GM18508 (cell line): Measurements from ENCODE around the gene ALDH4A1.

Source experiments
- ATAC-seq: cut with Tn5 transposase; IDR thresholded peaks from one replicate; pipeline ENCODE4 v1.9.1; 2021; ENCODE audit warnings: moderate number of reproducible peaks; ENCODE audit not compliant: insufficient read depth, unreplicated experiment

The ALDH4A1 gene

DNA sequence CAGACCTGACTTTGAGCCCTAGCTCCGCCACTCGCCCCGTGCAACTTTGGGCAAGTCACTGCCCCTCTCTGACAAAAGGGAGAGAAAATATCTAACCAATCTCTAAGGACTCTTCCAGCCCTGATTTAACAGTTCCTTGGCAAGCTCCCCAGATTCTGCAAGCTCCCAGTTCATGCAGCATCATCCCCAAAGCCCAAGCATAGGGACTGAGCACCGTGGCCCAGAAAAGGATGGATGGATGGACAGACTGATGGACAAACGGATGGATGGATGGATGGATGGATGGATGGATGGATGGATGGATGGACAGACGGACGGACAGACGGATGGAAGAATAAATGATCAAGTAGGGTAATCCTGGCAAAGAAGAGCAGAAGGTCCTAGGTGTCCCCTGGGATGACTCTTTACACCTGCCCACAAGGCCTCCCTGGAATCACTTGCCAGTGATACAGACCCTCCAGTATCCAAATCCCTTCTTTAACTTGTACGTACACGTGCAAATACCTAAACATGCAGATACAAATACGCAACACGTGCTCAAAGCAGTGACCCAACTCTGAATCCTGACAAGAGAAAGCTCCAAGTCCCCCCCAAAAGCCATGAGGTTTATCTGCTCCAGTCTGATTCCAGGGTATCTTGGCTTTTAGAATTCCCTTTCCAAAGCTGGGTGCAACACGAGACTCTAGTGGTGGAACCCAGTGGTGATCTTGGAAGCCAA is 38.1 kb upstream of the ALDH4A1 start:
- ATAC-seq: no peak

- ATAC-seq: no peak
Observed at GRCh38 chr1:18939398-18940302, 37.3 kb upstream of the ALDH4A1 start.

GRCh38 chr1:18938707-18939070 is 36.3 kb upstream of the ALDH4A1 start:
- ATAC-seq: no peak

DNA sequence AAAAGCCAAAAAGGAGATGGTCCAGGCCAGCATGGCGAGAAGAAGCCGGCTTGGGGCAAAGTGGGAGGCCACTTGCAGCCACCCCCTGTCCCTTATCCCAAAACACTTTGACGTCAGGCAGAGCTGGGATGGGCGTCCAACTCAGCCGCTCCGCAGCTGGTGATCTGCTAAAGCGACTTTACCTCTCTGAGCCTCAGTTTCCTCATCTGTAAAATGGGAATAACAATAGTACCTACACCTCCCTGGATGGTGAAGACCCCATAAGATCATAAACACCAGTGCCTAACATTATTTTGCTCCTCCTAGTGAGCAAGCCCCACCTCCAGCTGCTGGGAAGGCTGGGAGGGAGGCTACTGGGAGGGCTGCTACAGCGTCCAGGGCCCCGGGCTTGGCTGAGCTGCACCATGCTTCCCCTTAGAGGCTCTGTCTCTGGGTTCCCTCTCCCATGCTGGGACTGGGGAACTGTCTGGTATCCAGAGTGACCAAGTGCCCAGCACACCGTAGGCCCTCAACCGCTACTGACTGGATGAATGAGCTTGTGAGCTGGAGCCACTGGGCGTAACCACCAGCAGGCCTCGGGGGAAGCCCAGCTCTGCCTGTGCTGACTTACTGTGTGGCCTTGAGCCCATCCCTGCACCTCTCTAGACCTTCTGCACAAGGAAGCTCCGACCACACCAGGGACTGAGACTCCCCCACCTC is 35.8 kb upstream of the ALDH4A1 start:
- no peak for ATAC-seq

DNA sequence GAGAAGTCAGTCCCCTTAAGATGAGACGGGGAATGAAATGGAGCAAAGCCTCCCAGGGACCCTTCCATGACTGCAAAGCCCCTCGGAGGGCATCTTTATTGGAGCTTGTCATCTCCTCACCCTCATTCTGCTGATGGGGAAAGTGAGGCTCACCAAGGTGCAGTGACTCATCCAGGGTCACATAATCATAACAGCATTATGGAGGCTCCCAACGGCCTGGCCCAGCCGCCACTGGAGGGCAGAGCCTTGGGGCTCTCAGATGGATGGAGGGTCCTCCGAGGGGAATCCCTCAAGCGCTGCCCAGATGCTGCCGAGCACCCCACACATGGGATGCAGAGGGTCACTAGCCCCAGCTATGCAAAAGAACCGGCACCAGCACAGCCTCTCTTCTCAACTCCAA is 35.2 kb upstream of the ALDH4A1 start:
- no peak for ATAC-seq

GRCh38 chr1:18936814-18937481 is 34.6 kb upstream of the ALDH4A1 start:
- no peak for ATAC-seq

DNA sequence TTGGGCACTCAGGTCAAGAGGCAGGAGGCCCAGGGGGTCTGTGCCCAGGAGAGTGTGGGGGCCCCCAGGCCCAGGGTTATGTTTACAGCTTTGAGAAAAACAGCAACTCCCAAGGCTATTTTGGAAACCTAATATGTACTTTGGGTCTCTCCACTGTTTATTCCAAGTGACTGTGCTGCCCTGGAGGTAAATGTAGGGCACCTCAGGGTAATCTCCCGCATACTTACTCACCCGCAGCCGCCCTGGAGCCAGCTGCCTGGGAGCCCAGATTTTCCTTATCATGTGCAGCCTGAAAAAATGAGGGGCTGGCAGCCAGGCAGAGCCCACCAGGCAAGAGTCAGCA is 34.1 kb upstream of the ALDH4A1 start:
- no peak for ATAC-seq

DNA sequence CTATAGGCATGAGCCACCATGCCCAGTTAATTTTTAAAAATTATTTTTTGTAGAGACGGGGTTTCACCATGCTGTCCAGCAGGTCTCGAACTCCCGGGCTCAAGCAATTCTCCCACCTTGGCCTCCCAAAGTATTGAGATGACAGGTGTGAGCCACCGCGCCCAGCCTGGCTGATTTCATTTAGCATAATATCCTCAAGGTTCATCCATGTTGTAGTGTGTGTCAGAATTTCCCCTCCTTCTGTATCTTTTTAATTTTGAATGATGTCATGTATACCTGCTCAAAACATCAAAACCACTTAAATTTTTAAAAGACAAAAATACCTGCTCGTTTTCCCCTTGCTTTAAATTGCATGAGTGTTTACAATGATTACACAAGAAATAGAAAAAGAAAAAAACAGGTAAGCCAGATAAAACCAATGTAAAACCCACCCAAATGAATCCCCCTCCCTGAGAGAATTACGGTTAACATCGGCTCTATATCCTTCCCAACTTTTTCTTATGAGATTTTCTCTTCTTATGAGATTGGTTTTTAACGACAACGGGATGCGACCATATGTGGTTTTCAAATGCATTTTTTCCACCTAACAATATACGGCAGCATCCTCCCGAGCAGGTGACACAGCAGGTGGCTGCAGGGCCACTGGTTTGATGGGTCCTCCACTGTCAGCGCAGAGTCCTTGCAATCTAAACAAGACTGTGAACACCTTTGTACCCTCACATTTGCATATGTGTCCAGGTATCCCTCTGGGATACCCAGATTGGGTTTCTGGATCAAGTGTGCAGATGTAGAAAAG is 32.0 kb upstream of the ALDH4A1 start:
- no peak for ATAC-seq

DNA sequence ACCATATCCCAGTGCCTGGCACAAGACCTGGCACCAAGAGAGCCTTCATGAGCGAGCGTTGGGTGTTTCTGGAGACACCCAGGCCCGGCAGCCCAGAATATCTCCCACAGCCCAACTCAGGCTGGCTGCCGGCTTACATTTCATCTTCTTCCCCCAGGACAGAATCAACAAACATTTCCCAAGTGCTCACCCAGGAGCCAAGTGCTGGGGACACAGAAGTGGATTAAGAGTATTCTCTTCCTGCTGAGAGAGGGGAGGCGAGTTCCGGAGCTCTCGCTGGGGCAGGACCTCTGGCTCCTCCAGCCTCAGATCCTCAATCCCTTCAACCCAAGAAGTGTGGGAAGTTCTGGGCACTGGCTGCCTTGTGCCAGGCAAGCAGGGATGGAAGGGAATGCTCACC is 30.5 kb upstream of the ALDH4A1 start:
- no peak for ATAC-seq

DNA sequence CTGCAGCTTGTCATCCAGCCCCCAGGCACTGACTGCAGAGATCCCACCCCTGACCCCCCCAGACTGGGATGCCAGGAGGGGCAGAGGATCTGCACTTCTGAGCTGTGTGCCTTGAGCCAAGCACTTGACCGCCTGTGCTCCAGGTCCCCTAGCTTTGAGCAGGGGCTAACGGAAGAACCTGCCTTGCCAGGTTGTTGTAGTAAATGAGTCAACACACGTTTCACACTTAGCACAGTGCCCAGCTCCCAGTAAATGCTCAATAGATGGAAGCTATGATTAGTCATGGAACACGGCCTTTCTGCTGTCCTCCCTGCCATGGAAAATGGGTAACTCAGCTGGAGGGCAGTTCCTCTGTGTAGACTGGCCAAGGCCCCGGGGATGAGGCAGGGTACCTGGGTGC is 30.0 kb upstream of the ALDH4A1 start:
- no peak for ATAC-seq

GRCh38 chr1:18931730-18932129 is 29.4 kb upstream of the ALDH4A1 start:
- ATAC-seq: no peak

DNA sequence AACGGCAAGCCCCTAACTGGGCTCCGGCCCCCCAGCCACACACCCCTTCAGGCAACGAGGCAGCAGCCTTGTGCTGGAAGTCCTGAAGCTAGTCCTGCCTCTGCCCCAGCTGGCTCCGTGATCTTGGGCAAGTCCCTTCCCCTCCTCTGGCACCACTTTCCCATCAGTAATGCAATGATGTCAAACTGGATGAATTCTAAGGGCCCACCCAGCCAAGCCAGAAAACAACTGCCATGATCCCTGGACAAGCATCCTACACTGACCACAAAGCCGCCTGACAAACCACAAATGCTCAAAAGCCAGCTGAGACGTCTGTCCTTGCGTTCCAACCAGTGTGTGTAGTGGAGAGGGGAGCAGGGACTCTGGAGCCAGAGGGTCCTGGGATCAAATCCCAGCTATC is 27.3 kb upstream of the ALDH4A1 start:
- ATAC-seq: no peak

DNA sequence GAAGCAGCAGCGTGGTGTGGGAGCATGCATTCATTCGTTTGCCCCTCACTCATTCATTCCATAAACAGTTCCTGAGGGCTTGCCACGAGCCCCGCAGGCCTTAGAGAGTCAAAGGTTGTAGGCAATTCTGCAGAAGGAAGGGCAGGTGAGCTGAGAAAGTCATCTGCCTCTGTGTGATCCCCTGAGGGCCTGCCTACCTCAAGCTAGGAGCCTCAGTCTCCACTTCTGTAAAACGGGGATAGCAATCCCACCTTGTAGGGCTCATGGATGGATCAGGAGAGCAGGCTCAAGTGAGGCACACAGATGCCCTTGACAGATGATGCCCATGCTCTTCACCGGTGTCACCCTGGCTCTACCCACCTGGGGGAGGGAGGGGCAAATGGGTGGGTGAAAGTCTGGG is 26.6 kb upstream of the ALDH4A1 start:
- no peak for ATAC-seq

- no peak for ATAC-seq
Observed at GRCh38 chr1:18928406-18928805, 26.1 kb upstream of the ALDH4A1 start.

DNA sequence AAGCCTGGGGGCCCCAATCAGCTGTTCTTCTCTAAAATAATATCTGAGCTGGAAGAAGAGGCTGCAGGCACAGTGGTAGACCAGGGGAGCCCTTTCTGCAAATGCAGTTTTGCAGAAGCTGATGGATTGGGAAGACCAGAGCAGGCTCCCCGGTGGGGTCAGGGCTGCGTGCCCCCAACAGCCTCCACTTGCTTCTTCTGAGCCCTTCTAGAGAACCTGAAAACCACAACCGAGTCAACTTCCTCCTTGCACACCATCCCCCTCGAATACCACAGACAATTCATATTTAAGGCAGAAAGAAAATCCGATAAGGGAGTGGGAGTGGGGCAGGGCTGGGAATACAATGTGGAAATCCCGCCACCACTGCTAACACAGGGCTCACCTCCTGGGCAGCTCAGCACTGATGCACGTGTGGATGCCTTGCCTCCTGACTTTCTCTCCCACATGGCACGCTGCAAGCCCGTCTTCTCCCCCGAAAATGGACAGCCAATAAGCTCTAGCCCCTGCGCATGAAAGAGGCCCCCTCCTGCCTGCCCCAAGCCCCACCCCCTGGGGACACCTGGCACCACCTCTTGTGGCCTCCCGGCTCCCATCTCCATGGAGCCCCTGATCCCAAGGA is 25.4 kb upstream of the ALDH4A1 start:
- ATAC-seq: no peak

GRCh38 chr1:18927082-18927653 is 24.8 kb upstream of the ALDH4A1 start:
- ATAC-seq: no peak

DNA sequence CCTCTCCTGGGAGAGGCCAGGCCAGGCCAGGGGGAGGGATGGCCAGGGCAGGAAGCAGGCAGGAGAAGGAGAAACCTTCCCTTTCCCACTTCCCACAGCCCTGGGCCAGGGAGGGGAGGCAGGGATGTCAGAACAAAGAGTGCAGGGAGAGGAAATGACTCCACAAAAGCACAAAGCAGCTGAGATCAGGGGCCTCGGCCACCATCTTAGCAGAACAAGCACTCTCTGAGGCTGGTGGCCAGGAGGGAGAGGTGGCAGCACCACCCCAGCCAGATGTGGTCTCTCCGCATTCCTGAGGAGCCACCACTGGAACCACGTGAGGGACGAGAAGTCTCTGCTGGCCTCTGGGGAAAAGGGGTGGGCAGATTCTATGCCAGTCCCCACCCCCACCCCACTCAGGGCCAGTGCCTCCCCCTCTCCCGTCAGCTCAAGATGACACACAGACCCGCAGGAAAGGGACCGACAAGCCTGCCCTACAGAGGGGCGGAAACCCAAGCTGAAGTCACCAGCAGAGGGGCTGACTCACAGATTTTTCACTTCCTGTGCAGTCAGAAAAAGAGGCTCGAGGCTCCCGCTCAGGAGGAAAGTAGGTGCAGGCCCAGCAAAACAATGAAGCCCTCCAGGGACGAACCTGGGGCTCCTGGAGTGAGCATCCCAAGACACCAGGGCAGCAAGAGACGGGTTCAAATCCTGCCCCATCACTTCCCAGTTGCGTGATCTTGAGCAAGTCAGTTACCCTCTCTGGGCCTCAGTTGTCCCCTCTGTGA is 24.1 kb upstream of the ALDH4A1 start:
- ATAC-seq: peak; percentile 31

GRCh38 chr1:18925279-18925678 is 22.9 kb upstream of the ALDH4A1 start:
- ATAC-seq: no peak
